Right hindlimb (tissue), 1 donor: ENCODE data around the gene NPFFR1.

Experiments used
- DNase-seq: peaks from one replicate; pipeline ENCODE4 v3.0.0-alpha.2; 2018

The NPFFR1 gene

DNA sequence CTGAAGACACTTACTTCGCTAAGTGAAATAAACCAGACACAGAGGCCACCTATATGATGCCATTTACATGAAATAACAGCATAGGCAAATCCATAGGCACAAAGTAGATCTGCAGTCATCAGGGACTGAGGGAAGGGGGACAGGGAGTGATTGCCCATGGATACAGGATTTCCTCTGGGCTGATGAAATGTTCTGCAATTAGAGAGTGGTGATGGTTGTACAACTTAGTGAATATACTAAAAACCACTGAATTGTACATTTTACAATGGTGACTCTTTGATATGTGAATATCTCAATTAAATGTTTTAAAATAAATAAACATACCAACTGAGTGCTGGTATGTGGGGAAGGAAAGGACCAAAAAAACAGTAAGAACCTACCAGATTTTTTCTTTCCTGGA is 70.9 kb downstream of the NPFFR1 start:
- DNase-seq = no peak

DNA sequence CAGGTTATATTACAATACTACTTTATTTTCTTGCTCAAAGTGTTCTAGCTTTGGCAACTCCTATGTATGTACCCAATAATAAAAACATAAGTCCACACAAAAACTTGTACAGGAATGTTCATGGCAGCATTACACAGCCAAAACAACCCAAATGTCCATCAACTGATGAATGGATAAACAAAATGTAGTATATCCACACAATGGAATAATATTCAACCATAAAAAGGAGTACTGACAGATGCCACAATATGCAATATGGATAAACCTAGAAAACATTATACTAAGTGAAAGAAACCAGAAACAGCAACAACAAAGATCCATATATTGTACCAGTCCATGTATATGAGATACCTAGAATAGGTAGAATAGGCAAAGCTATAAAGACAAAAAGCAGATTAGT is 71.5 kb downstream of the NPFFR1 start:
- DNase-seq = no peak

DNA sequence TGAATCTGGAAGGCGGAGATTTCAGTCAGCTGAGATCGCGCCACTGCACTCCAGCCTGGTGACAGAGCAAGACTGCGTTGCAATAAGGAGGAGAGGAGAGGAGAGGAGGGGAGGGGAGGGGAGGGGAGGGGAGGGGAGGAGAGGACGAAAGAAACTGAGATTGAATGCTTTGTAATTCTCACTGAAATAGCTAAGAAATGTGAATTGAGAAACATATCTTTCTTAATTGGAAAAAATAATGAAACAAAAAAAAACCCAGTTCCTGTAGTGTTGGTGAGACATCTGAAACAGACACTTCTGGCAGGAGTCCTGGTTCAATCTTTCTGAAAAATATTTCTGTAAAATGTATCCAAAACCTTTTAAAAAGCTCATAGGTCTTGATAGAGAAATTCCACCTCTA is 77.0 kb downstream of the NPFFR1 start:
- DNase-seq = no peak

DNA sequence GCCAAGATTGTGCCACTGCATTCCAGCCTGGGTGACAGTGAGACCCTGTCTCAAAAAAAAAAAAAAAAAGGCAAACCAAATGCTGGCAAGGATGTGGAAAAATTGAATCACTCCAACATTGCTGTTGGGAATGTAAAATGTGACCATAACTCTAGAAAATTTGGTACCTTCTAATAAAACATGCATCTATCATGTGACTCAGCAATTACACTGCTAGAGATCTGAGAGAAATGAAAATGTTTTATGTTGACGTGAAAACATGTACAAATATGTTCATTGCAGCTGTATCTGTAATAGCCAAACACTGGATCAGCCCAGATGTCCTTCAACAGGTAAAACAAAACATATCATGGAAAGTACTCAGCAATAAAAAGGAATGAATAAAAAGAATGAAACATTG is 82.7 kb downstream of the NPFFR1 start:
- no peak for DNase-seq

DNA sequence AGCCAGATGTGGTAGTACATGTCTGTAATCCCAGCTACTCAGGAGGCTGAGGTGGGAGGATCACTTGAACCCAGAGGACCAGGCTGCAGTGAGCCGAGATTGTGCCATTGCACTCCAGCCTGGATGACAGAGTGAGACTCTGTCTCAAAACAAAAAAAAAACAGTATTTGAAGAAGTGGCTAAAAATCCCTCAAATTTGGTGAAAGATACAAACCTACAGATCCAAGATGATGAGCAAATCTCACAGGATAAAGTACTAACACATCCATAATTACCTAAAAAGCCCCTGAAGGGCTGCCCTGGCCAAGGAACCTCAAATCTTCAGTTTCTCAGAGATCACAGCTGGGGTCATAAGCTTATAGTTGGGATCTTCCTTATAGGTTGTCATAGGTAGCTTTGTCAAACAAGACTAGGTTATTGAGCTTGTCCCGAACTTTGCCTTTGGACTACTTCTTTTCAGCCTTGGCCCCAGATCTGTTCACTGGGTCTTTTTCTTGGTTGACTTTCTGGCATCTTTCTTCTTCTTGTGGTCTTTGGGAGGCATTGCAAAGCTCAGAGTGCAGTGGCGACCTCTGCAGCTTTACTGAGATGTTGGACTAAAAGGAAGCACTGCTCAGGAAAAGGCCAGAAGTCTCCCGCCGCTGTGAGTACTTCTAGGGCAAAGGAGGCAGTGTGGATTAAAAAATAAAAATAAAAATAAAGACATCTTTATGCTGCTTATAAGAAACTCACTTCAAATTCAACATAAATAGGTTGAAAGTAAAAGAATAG is 84.9 kb downstream of the NPFFR1 start:
- no peak for DNase-seq
